HepG2 (cell line): Measurements from ENCODE around the gene HCFC1. TPM values are rescaled to one million over a fixed set of nuclear protein-coding genes. Genes with fewer than 3 reads are reported as not detected.

Experiments used
- ARHGAP35 ChIP-seq: sonication (generic); formaldehyde crosslinking; IDR thresholded peaks from 2 replicates; pipeline ENCODE4 v1.9.0; 2022; ENCODE audit warnings: mild to moderate bottlenecking, inconsistent platforms, moderate library complexity, missing genetic modification reagents, borderline replicate concordance
- FLYWCH1 ChIP-seq: sonication (generic); formaldehyde crosslinking; IDR thresholded peaks from 2 replicates; pipeline ENCODE4 v1.8.1; 2023; ENCODE audit warnings: mild to moderate bottlenecking, missing genetic modification reagents
- HOXA5 ChIP-seq: sonication (generic); formaldehyde crosslinking; IDR thresholded peaks from 2 replicates; pipeline ENCODE4 v1.4.0; 2020; ENCODE audit warnings: missing genetic modification reagents
- KLF15 ChIP-seq: sonication (generic); formaldehyde crosslinking; IDR thresholded peaks from 2 replicates; pipeline ENCODE4 v1.8.1; 2023; ENCODE audit warnings: borderline replicate concordance, mild to moderate bottlenecking, inconsistent platforms, missing genetic modification reagents, mixed read lengths
- KLF16 ChIP-seq, 2 experiments: sonication (generic) in 1 of 2; formaldehyde crosslinking in 1 of 2; IDR thresholded peaks; 2 replicates each; pipeline versions ENCODE4 v1.6.1 to v1.8.0; 2016 to 2023; ENCODE audit warnings: missing genetic modification reagents in 2 of 2, missing compliant biosample characterization in 1 of 2
- TAF1 ChIP-seq: sonication (generic); formaldehyde crosslinking; IDR thresholded peaks from 2 replicates; pipeline ENCODE4 v1.4.0; 2020; ENCODE audit warnings: missing genetic modification reagents
- TCF7 ChIP-seq: sonication (generic); IDR thresholded peaks from 2 replicates; pipeline ENCODE4 v1.6.1; 2016; ENCODE audit warnings: antibody characterized with exemption, low read depth
- ZNF253 ChIP-seq: sonication (generic); formaldehyde crosslinking; IDR thresholded peaks from 2 replicates; pipeline ENCODE4 v1.8.0; 2022; ENCODE audit warnings: mild to moderate bottlenecking, missing genetic modification reagents, borderline replicate concordance
- ZNF331 ChIP-seq: sonication (generic); formaldehyde crosslinking; IDR thresholded peaks from 2 replicates; pipeline ENCODE4 v1.4.0; 2020; ENCODE audit warnings: missing genetic modification reagents
- ZNF383 ChIP-seq: sonication (generic); formaldehyde crosslinking; IDR thresholded peaks from 2 replicates; pipeline ENCODE4 v1.4.0; 2020; ENCODE audit warnings: missing genetic modification reagents, mild to moderate bottlenecking, borderline replicate concordance
- ZNF530 ChIP-seq: sonication (generic); formaldehyde crosslinking; IDR thresholded peaks from 2 replicates; pipeline ENCODE4 v1.5.0; 2020; ENCODE audit warnings: low read depth, mild to moderate bottlenecking, missing genetic modification reagents
- ZNF652 ChIP-seq: IDR thresholded peaks from 2 replicates; pipeline ENCODE4 v1.6.1; 2016; ENCODE audit warnings: low read depth, borderline replicate concordance
- ZNF720 ChIP-seq: sonication (generic); formaldehyde crosslinking; IDR thresholded peaks from 2 replicates; pipeline ENCODE4 v1.4.0; 2020; ENCODE audit warnings: missing genetic modification reagents
- ZNF790 ChIP-seq: sonication (generic); formaldehyde crosslinking; IDR thresholded peaks from 2 replicates; pipeline ENCODE4 v1.8.0; 2022; ENCODE audit warnings: missing genetic modification reagents, mild to moderate bottlenecking, borderline replicate concordance
- polyA plus RNA-seq, 8 experiments: library from polyadenylated mRNA; depleted of rRNA in 3 of 8; stranded (reverse) in 7 of 8; unstranded in 1 of 8; fragments of >200 nt; fragmentation: Illumina TruSeq in 4 of 8; extraction: Trizol in 4 of 8; gene quantifications; 2 replicates each; pipeline versions ENCODE4 v1.2.1 to v1.2.3, GENCODE V29; 2011 to 2016; ENCODE audit warnings: low read depth in 4 of 8, missing spikeins in 1 of 8, mixed read lengths in 1 of 8; ENCODE audit not compliant: insufficient read depth in 1 of 8
- total RNA-seq, 5 experiments: library from RNA; depleted of rRNA; stranded (reverse); fragments of >200 nt; fragmentation: Illumina TruSeq; extraction: Trizol; gene quantifications; 2 replicates each; pipeline ENCODE4 v1.2.3, GENCODE V29; 2016; ENCODE audit warnings: low read depth in 1 of 5
- TF ChIP-seq, protein P1 (sequence below): sonication (generic); formaldehyde crosslinking; IDR thresholded peaks from 2 replicates; pipeline ENCODE4 v1.8.0; 2022; ENCODE audit warnings: missing genetic modification reagents, low read depth, mild to moderate bottlenecking, borderline replicate concordance
- TF ChIP-seq, protein P2 (sequence below): sonication (generic); formaldehyde crosslinking; IDR thresholded peaks from 2 replicates; pipeline ENCODE4 v1.8.1; 2022; ENCODE audit warnings: mild to moderate bottlenecking, missing genetic modification reagents
- TF ChIP-seq, protein P3 (sequence below): sonication (generic); formaldehyde crosslinking; IDR thresholded peaks from 2 replicates; pipeline ENCODE4 v1.4.0; 2020; ENCODE audit warnings: missing genetic modification reagents, borderline replicate concordance
- TF ChIP-seq, protein P4 (sequence below): IDR thresholded peaks from 2 replicates; pipeline ENCODE4 v1.6.1; 2016; ENCODE audit warnings: mild to moderate bottlenecking, missing biosample characterization, missing genetic modification reagents
- TF ChIP-seq, protein P5 (sequence below): sonication (generic); formaldehyde crosslinking; IDR thresholded peaks from 2 replicates; pipeline ENCODE4 v1.5.0; 2020; ENCODE audit warnings: mild to moderate bottlenecking, missing genetic modification reagents
- TF ChIP-seq, protein P6 (sequence below): sonication (generic); formaldehyde crosslinking; conservative IDR thresholded peaks from 2 replicates; pipeline ENCODE4 v1.5.0; 2020; ENCODE audit warnings: missing genetic modification reagents

Gene HCFC1
- total and polyA plus RNA-seq, 2 of the 13 experiments (the other 11 are each of a cell fraction or from before 2014, with no cell fraction given), result 5.8 to 17.8 TPM

DNA sequence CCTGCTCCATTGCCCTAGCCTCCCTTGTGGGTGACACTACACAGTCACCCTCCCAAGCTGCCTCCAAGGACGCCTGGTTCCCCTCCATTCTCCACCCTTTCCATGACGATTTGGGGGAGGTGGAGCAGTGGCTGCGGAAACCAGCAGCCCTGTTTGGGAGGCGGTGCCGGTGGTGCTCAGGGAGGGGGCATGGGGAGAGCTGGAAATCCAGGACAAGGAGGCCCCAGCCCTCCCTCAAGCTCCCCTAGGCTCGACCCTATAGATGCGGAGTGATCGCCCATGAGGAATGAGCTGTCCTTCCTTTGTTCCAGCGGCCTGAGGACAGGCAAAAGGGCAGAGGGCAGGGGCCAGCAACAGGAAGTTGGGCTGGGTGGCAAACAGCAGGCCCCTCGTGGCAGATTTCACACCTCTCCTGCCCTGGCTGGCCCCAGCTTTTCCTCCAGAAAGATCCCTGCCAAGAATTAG, 23.6 kb downstream of the HCFC1 start (continued):
- TF ChIP-seq FLYWCH1 (no peak), ZNF652 (no peak), ZNF720 (CRISPR knock-in tag) (no peak), KLF16 (CRISPR knock-in tag; IDR thresholded peaks at IDR 0.05) (no peak), ZNF530 (no peak), ARHGAP35 (CRISPR knock-in tag) (no peak), TCF7 (no peak), ZNF331 (CRISPR knock-in tag) (0 out of 2 replicates have a peak, but pooled peaks have one; percentile 47), HOXA5 (no peak), KLF15 (no peak), ZNF383 (CRISPR knock-in tag) (no peak), ZNF253 (CRISPR knock-in tag) (no peak), ZNF790 (CRISPR knock-in tag) (no peak), TAF1 (CRISPR knock-in tag) (no peak)
- TF ChIP-seq, protein P1, sequence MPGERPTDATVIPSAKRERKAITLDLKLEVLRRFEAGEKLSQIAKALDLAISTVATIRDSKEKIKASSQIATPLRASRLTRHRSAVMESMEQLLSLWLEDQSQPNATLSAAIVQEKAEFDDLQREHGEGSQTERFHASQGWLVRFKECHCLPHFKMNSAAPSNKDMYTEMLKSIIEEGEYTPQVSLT (CRISPR knock-in tag), result no peak
- TF ChIP-seq, protein P2, sequence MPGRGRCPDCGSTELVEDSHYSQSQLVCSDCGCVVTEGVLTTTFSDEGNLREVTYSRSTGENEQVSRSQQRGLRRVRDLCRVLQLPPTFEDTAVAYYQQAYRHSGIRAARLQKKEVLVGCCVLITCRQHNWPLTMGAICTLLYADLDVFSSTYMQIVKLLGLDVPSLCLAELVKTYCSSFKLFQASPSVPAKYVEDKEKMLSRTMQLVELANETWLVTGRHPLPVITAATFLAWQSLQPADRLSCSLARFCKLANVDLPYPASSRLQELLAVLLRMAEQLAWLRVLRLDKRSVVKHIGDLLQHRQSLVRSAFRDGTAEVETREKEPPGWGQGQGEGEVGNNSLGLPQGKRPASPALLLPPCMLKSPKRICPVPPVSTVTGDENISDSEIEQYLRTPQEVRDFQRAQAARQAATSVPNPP (CRISPR knock-in tag), result no peak
- TF ChIP-seq, protein P3, sequence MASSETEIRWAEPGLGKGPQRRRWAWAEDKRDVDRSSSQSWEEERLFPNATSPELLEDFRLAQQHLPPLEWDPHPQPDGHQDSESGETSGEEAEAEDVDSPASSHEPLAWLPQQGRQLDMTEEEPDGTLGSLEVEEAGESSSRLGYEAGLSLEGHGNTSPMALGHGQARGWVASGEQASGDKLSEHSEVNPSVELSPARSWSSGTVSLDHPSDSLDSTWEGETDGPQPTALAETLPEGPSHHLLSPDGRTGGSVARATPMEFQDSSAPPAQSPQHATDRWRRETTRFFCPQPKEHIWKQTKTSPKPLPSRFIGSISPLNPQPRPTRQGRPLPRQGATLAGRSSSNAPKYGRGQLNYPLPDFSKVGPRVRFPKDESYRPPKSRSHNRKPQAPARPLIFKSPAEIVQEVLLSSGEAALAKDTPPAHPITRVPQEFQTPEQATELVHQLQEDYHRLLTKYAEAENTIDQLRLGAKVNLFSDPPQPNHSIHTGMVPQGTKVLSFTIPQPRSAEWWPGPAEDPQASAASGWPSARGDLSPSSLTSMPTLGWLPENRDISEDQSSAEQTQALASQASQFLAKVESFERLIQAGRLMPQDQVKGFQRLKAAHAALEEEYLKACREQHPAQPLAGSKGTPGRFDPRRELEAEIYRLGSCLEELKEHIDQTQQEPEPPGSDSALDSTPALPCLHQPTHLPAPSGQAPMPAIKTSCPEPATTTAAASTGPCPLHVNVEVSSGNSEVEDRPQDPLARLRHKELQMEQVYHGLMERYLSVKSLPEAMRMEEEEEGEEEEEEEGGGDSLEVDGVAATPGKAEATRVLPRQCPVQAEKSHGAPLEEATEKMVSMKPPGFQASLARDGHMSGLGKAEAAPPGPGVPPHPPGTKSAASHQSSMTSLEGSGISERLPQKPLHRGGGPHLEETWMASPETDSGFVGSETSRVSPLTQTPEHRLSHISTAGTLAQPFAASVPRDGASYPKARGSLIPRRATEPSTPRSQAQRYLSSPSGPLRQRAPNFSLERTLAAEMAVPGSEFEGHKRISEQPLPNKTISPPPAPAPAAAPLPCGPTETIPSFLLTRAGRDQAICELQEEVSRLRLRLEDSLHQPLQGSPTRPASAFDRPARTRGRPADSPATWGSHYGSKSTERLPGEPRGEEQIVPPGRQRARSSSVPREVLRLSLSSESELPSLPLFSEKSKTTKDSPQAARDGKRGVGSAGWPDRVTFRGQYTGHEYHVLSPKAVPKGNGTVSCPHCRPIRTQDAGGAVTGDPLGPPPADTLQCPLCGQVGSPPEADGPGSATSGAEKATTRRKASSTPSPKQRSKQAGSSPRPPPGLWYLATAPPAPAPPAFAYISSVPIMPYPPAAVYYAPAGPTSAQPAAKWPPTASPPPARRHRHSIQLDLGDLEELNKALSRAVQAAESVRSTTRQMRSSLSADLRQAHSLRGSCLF (CRISPR knock-in tag), result no peak
- TF ChIP-seq, protein P4, sequence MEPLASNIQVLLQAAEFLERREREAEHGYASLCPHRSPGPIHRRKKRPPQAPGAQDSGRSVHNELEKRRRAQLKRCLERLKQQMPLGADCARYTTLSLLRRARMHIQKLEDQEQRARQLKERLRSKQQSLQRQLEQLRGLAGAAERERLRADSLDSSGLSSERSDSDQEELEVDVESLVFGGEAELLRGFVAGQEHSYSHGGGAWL (CRISPR knock-in tag), result no peak
- TF ChIP-seq, protein P5, sequence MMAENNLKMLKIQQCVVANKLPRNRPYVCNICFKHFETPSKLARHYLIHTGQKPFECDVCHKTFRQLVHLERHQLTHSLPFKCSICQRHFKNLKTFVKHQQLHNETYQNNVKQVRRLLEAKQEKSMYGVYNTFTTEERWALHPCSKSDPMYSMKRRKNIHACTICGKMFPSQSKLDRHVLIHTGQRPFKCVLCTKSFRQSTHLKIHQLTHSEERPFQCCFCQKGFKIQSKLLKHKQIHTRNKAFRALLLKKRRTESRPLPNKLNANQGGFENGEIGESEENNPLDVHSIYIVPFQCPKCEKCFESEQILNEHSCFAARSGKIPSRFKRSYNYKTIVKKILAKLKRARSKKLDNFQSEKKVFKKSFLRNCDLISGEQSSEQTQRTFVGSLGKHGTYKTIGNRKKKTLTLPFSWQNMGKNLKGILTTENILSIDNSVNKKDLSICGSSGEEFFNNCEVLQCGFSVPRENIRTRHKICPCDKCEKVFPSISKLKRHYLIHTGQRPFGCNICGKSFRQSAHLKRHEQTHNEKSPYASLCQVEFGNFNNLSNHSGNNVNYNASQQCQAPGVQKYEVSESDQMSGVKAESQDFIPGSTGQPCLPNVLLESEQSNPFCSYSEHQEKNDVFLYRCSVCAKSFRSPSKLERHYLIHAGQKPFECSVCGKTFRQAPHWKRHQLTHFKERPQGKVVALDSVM, result no peak
- TF ChIP-seq, protein P6, sequence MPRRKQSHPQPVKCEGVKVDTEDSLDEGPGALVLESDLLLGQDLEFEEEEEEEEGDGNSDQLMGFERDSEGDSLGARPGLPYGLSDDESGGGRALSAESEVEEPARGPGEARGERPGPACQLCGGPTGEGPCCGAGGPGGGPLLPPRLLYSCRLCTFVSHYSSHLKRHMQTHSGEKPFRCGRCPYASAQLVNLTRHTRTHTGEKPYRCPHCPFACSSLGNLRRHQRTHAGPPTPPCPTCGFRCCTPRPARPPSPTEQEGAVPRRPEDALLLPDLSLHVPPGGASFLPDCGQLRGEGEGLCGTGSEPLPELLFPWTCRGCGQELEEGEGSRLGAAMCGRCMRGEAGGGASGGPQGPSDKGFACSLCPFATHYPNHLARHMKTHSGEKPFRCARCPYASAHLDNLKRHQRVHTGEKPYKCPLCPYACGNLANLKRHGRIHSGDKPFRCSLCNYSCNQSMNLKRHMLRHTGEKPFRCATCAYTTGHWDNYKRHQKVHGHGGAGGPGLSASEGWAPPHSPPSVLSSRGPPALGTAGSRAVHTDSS (CRISPR knock-in tag), result no peak
